NB4 (cell line): ENCODE results near the gene FOLR2.

Experiments
- DNase-seq: peaks from one replicate; pipeline ENCODE4 v3.0.0; 2010; ENCODE audit warnings: low read depth
- H3K4me3 ChIP-seq: one replicate; pipeline ENCODE4 v1.5.1; 2011; ENCODE audit warnings: mild to moderate bottlenecking, low read depth, low read length, moderate library complexity
- CTCF ChIP-seq: IDR thresholded peaks from one replicate; pipeline ENCODE4 v1.5.1; 2012; ENCODE audit warnings: low read depth, low read length
- MAX ChIP-seq: IDR thresholded peaks from 2 replicates; pipeline ENCODE4 v1.6.1; 2011; ENCODE audit warnings: low read depth, low read length
- MYC ChIP-seq: IDR thresholded peaks from 2 replicates; pipeline ENCODE4 v1.6.1; 2011; ENCODE audit warnings: low read depth, low read length
- POLR2A ChIP-seq: IDR thresholded peaks from 2 replicates; pipeline ENCODE4 v1.6.1; 2011; ENCODE audit warnings: mild to moderate bottlenecking; ENCODE audit not compliant: insufficient read length; ENCODE audit errors: extremely low read depth

Gene FOLR2

GRCh38 chr11:72228229-72228843, 11.7 kb downstream of the FOLR2 start:
- no peak for DNase-seq
- no peak overlapping the region for H3K4me3 ChIP-seq
- no peak for TF ChIP-seq CTCF
- TF ChIP-seq MYC, result no peak
- TF ChIP-seq MAX, result no peak
- no peak for TF ChIP-seq POLR2A

GRCh38 chr11:72228844-72229231, 12.2 kb downstream of the FOLR2 start:
- TF ChIP-seq CTCF (no peak), MYC (no peak), POLR2A (no peak), MAX (no peak)
- no peak for DNase-seq
- H3K4me3 ChIP-seq, result no peak overlapping the region

GRCh38 chr11:72229336-72229924, 12.8 kb downstream of the FOLR2 start:
- no peak for DNase-seq
- no peak for TF ChIP-seq MAX
- H3K4me3 ChIP-seq, result no peak overlapping the region

GRCh38 chr11:72229925-72230763, 13.6 kb downstream of the FOLR2 start:
- no peak for DNase-seq
- no peak for TF ChIP-seq CTCF
- TF ChIP-seq MAX, result no peak
- TF ChIP-seq MYC, result no peak
- no peak for TF ChIP-seq POLR2A
- H3K4me3 ChIP-seq, result no peak overlapping the region

GRCh38 chr11:72230764-72231365, 14.3 kb downstream of the FOLR2 start:
- no peak for DNase-seq
- H3K4me3 ChIP-seq, result no peak overlapping the region
- TF ChIP-seq CTCF (no peak), MYC (no peak), POLR2A (no peak), MAX (no peak)
